HG03060 (cell line): ENCODE data around the gene CHIC2.
"Not testable (repeated sequence)": the region's sequence is repeated elsewhere in the genome, so short reads cannot be mapped to it uniquely, and the experiment has no call there.

Experiments
- ATAC-seq: cut with Tn5 transposase; IDR thresholded peaks from one replicate; pipeline ENCODE4 v1.9.1; 2021; ENCODE audit warnings: low read depth, moderate number of reproducible peaks; ENCODE audit not compliant: unreplicated experiment

The CHIC2 gene

GRCh38 chr4:54064317-54065111, at the start of gene CHIC2:
TSS of gene CHIC2 (minus strand) at chr4:54064605. CDS start at chr4:54064300, 305 bp downstream.
- ATAC-seq = peak; percentile 96

GRCh38 chr4:54113206-54113605, 48.8 kb upstream of the CHIC2 start:
- ATAC-seq = not testable (repeated sequence)

- no peak for ATAC-seq
Measured at GRCh38 chr4:54110019-54110416, 45.6 kb upstream of the CHIC2 start.

- ATAC-seq = no peak
Measured at GRCh38 chr4:54109241-54110018, 45.0 kb upstream of the CHIC2 start.

- ATAC-seq = no peak
Measured at GRCh38 chr4:54107951-54108748, 43.7 kb upstream of the CHIC2 start.

GRCh38 chr4:54104907-54105306, 40.5 kb upstream of the CHIC2 start:
- ATAC-seq = no peak

GRCh38 chr4:54103190-54103574, 38.8 kb upstream of the CHIC2 start:
- ATAC-seq = no peak

- ATAC-seq = no peak
Measured at GRCh38 chr4:54102531-54103106, 38.2 kb upstream of the CHIC2 start.

- ATAC-seq = no peak
Measured at GRCh38 chr4:54101190-54102041, 37.0 kb upstream of the CHIC2 start.

GRCh38 chr4:54100595-54101189, 36.3 kb upstream of the CHIC2 start:
- ATAC-seq = no peak

- ATAC-seq = no peak
Measured at GRCh38 chr4:54099748-54100574, 35.6 kb upstream of the CHIC2 start, which contains the start of gene GSX2. TSS of gene GSX2 (plus strand) at chr4:54100163. CDS start at chr4:54100345, 182 bp downstream.

GRCh38 chr4:54099287-54099747, 34.9 kb upstream of the CHIC2 start:
- no peak for ATAC-seq

- ATAC-seq = no peak
Measured at GRCh38 chr4:54098375-54098774, 34.0 kb upstream of the CHIC2 start.

GRCh38 chr4:54097152-54097551, 32.7 kb upstream of the CHIC2 start:
- ATAC-seq = no peak

GRCh38 chr4:54096295-54096962, 32.0 kb upstream of the CHIC2 start:
- ATAC-seq = no peak

- no peak for ATAC-seq
Measured at GRCh38 chr4:54095110-54095825, 30.9 kb upstream of the CHIC2 start.

- ATAC-seq = no peak
Measured at GRCh38 chr4:54094451-54094850, 30.0 kb upstream of the CHIC2 start.
